Kidney (tissue), 14 donors: ENCODE measurements around the gene ZSCAN9. TPM values are rescaled to one million over a fixed set of nuclear protein-coding genes. Genes with fewer than 3 reads are reported as not detected.

Experiments used
- DNase-seq, 5 donors: peaks; one replicate each; pipeline ENCODE4 v3.0.0-alpha.2; 2013 to 2020
- FAIRE-seq: peaks from 2 replicates; lab custom pipeline; 2012; peaks lifted over from hg19 to GRCh38; lab: Jason Lieb, UNC
- H3K27ac ChIP-seq, 2 donors: one replicate each; pipeline ENCODE4 v1.7.0; 2013; ENCODE audit warnings: low read depth in 2 of 2, low read length in 2 of 2, inconsistent platforms in 1 of 2
- H3K27me3 ChIP-seq: one replicate; pipeline ENCODE4 v1.7.1; 2013; ENCODE audit warnings: low read length, inconsistent platforms; ENCODE audit not compliant: control insufficient read depth, insufficient read depth
- H3K36me3 ChIP-seq, 3 donors: one replicate each; pipeline versions ENCODE4 v1.7.0 to v1.7.1; 2013; ENCODE audit warnings: low read length in 3 of 3, control low read depth in 1 of 3, inconsistent platforms in 1 of 3; ENCODE audit not compliant: insufficient read depth in 3 of 3, control insufficient read depth in 2 of 3
- H3K4me1 ChIP-seq, 3 donors: one replicate each; pipeline versions ENCODE4 v1.7.0 to v1.7.1; 2013; ENCODE audit warnings: low read length in 3 of 3, inconsistent platforms in 1 of 3, low read depth in 1 of 3; ENCODE audit not compliant: control insufficient read depth in 2 of 3, insufficient read depth in 2 of 3
- H3K4me3 ChIP-seq, 3 donors: one replicate each; pipeline versions ENCODE4 v1.7.0 to v1.8.1; 2013; ENCODE audit warnings: low read length in 3 of 3, control low read depth in 1 of 3, inconsistent platforms in 1 of 3
- H3K9ac ChIP-seq, 3 donors: one replicate each; pipeline versions ENCODE4 v1.7.0 to v1.7.1; 2013; ENCODE audit warnings: low read length in 3 of 3, control low read depth in 1 of 3, inconsistent platforms in 1 of 3
- H3K9me3 ChIP-seq, 3 donors: one replicate each; pipeline versions ENCODE4 v1.7.0 to v1.7.1; 2013; ENCODE audit warnings: low read length in 3 of 3, control low read depth in 1 of 3, inconsistent platforms in 1 of 3; ENCODE audit not compliant: control insufficient read depth in 2 of 3, insufficient read depth in 1 of 3
- CTCF ChIP-seq: IDR thresholded peaks from 3 replicates; pipeline ENCODE4 v1.5.1; 2012; ENCODE audit warnings: mild to moderate bottlenecking, moderate library complexity, borderline replicate concordance; ENCODE audit not compliant: insufficient read depth; ENCODE audit errors: extremely low read depth
- intact Hi-C: fragments of 100-400 bp; cut with DNase I; formaldehyde crosslinking; loops from one replicate; pipeline ENCODE4 v1.11.1; 2022
- polyA plus RNA-seq: library from polyadenylated mRNA; stranded (reverse); fragments of 350-450 nt; fragmentation: Illumina TruSeq; extraction: RNeasy Lipid Tissue Mini Kit (QIAGEN cat#74804); gene quantifications from one replicate; pipeline ENCODE4 v1.2.3, GENCODE V29; 2014; ENCODE audit warnings: low read depth, low replicate concordance; ENCODE audit not compliant: insufficient read depth
- total RNA-seq: library from RNA; stranded (reverse); fragmentation: NEBNext Ultra II Directional; extraction: Animal tissue kit (Norgen Biotek cat#: 25700); gene quantifications from one replicate; pipeline ENCODE4 v1.2.1, GENCODE V29; 2021
- donor health status: control.
- donor health status: control.
- donor health status: control.
- donor health status: control.
- donor health status: control.
- donor health status: DM: yes; HTN: yes; CAD: no.
- donor health status: Normal renal cell carcinoma (clear cell type).

ZSCAN9 gene
- total and polyA plus RNA-seq, 2 donors from 2014 or later: 8.1 to 15.6 TPM

DNA sequence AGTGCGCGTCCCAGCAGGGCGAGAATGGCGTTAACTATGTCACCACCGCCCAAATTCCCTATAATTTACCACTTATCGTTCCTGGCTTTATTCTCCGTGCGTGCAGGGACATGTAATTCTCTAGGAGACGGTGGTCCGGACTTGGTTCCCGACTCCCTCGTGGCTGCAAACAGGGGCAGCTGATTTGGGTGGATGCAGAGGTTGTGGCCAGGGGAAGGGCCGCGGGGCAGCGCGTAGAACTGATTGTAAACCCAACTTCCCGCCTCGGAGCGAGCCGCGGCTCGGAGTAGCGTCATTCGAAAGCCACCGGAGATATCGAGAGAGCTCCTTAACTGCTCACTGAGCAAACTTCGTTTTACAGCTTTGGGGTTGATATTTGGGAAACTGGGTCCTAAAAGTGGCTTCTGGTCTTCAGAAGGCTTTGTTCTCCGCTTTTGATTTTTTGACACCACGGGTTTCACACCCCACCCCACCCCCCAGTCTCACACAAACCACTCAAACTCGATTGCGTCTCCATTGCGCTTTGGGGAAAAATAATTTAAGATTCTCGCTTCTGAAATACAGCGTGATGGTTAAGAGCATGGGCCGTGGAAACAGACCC, 17.5 kb upstream of the ZSCAN9 start:
- intact Hi-C loops: no loop called here
- Histone ChIP-seq H3K9me3 (peaks cover 0 to 5% (median 5%) of the 10 kb centered on the region in 3 donors), H3K4me1 (no peaks in the 10 kb centered on the region), H3K27ac (no peak overlapping the region), H3K9ac (no peak overlapping the region), H3K36me3 (no peaks in the 10 kb centered on the region), H3K4me3 (no peak overlapping the region), H3K27me3 (peaks cover 69% of the 10 kb centered on the region)
- DNase-seq: peak in 3 of 5 donors; percentile 42 to 59 (median 56)
- TF ChIP-seq CTCF: no peak
- FAIRE-seq: no peak

DNA sequence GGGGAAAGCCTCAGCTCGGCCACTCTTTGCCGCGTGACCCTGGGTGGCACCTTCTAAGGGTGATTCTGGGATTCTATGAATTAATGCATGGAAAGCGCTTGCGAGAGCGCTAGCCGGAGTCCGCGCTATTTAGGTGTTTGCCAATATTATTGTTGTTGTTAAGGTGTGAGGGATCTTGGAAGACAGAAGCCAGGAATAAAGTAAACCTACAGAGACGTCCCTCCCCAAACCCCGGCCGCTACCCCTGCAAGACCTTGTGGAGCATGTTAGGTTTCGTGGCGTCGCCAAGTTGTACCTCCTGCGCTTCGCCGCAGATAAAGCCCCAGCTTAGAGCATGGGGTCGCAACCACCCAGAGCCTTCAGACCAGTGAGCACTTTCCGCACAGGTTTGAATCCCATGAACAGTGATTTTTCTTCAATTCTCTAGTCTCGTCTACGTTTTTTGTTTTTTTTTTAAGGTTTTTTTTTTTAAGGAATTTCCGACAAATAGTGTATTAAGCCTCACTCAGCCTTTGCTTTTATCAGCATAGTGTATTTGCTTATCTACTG, 16.9 kb upstream of the ZSCAN9 start:
- DNase-seq (peak in 3 of 5 donors; percentile 22 to 61 (median 36)), FAIRE-seq (no peak)
- Histone ChIP-seq H3K9me3 (peaks cover 0 to 3% (median 3%) of the 10 kb centered on the region in 3 donors), H3K27ac (no peak overlapping the region), H3K36me3 (no peaks in the 10 kb centered on the region), H3K9ac (no peak overlapping the region), H3K27me3 (peaks cover 74% of the 10 kb centered on the region), H3K4me3 (no peak overlapping the region), H3K4me1 (no peaks in the 10 kb centered on the region)
- intact Hi-C loops: no loop called here
- TF ChIP-seq CTCF: no peak

- no peak for DNase-seq
- intact Hi-C loops: no loop called here
- TF ChIP-seq CTCF: no peak
- no peak for FAIRE-seq
- H3K9ac ChIP-seq: no peak overlapping the region
- no peaks in the 10 kb centered on the region for H3K36me3 ChIP-seq
- no peaks in the 10 kb centered on the region for H3K9me3 ChIP-seq
- H3K4me3 ChIP-seq: no peak overlapping the region
- H3K27me3 ChIP-seq: peaks cover 82% of the 10 kb centered on the region
- no peak overlapping the region for H3K27ac ChIP-seq
- no peaks in the 10 kb centered on the region for H3K4me1 ChIP-seq
Measured at GRCh38 chr6:28209753-28210535, 15.1 kb upstream of the ZSCAN9 start.
